ENCODE measurements around the gene RECQL. TPM values are rescaled to one million over a fixed set of nuclear protein-coding genes. Genes with fewer than 3 reads are reported as not detected.
"Not testable (repeated sequence)": the region's sequence is repeated elsewhere in the genome, so short reads cannot be mapped to it uniquely, and the experiment has no call there.

RECQL gene
- polyA plus RNA-seq, 1 donor from 2014 or later = 64.3 TPM

GRCh38 chr12:21472197-21472823 lies 29.1 kb downstream of the RECQL start:
- H3K4me3 Mint-ChIP-seq = peak overlapping the region in 1 of 4 donors; percentile 54
- H3K4me1 Mint-ChIP-seq = no peaks in the 10 kb centered on the region
- no peaks in the 10 kb centered on the region for H3K36me3 Mint-ChIP-seq
- H3K27ac Mint-ChIP-seq = no peak overlapping the region
- H3K9me3 Mint-ChIP-seq = peaks cover 0 to 5% (median 0%) of the 10 kb centered on the region in 3 donors
- no peaks in the 10 kb centered on the region for H3K27me3 Mint-ChIP-seq

GRCh38 chr12:21471294-21471693 lies 30.1 kb downstream of the RECQL start:
- Mint-ChIP-seq H3K9me3 (peaks cover 0 to 5% (median 0%) of the 10 kb centered on the region in 3 donors), H3K27me3 (no peaks in the 10 kb centered on the region), H3K27ac (no peak overlapping the region), H3K36me3 (no peaks in the 10 kb centered on the region), H3K4me1 (no peaks in the 10 kb centered on the region), H3K4me3 (no peak overlapping the region)

- not testable (repeated sequence) for H3K4me1 Mint-ChIP-seq, H3K9me3 Mint-ChIP-seq, H3K27me3 Mint-ChIP-seq, H3K4me3 Mint-ChIP-seq, H3K36me3 Mint-ChIP-seq
- H3K27ac Mint-ChIP-seq = peak overlapping the region in 1 of 3 donors; percentile 80
Observed at GRCh38 chr12:21467334-21467733, 34.1 kb downstream of the RECQL start.

- Mint-ChIP-seq H3K9me3 (peaks cover 0 to 3% (median 3%) of the 10 kb centered on the region in 3 donors), H3K4me3 (no peak overlapping the region), H3K36me3 (peaks cover 11% of the 10 kb centered on the region), H3K27ac (no peak overlapping the region), H3K27me3 (no peaks in the 10 kb centered on the region), H3K4me1 (no peaks in the 10 kb centered on the region)
Observed at GRCh38 chr12:21459474-21459873, 42.0 kb downstream of the RECQL start.

- no peak overlapping the region for H3K27ac Mint-ChIP-seq
- no peaks in the 10 kb centered on the region for H3K9me3 Mint-ChIP-seq
- no peak overlapping the region for H3K4me3 Mint-ChIP-seq
Observed at GRCh38 chr12:21456291-21456780, 45.1 kb downstream of the RECQL start.

GRCh38 chr12:21453312-21453852 lies 48.1 kb downstream of the RECQL start:
- peaks cover 10% of the 10 kb centered on the region for H3K36me3 Mint-ChIP-seq
- H3K4me1 Mint-ChIP-seq = peaks cover 0 to 8% (median 7%) of the 10 kb centered on the region in 3 donors
- H3K4me3 Mint-ChIP-seq = no peak overlapping the region

More at GRCh38 chr12:21456291-21456780, 45.1 kb downstream of the RECQL start:
- Mint-ChIP-seq H3K4me1 (peaks cover 0 to 7% (median 5%) of the 10 kb centered on the region in 3 donors), H3K36me3 (peaks cover 9% of the 10 kb centered on the region), H3K27me3 (no peaks in the 10 kb centered on the region)

GRCh38 chr12:21451529-21451928 lies 49.9 kb downstream of the RECQL start:
- Mint-ChIP-seq H3K36me3 (peaks cover 6% of the 10 kb centered on the region), H3K27me3 (no peaks in the 10 kb centered on the region), H3K27ac (no peak overlapping the region), H3K4me3 (no peak overlapping the region), H3K9me3 (no peaks in the 10 kb centered on the region), H3K4me1 (peaks cover 0 to 8% (median 7%) of the 10 kb centered on the region in 3 donors)

More at GRCh38 chr12:21453312-21453852, 48.1 kb downstream of the RECQL start:
- H3K27me3 Mint-ChIP-seq = no peaks in the 10 kb centered on the region
- peak overlapping the region in 1 of 3 donors; percentile 20 for H3K27ac Mint-ChIP-seq
- H3K9me3 Mint-ChIP-seq = no peaks in the 10 kb centered on the region

- peaks cover 10% of the 10 kb centered on the region for H3K36me3 Mint-ChIP-seq
- peak overlapping the region in 1 of 3 donors; percentile 71 for H3K27ac Mint-ChIP-seq
- peaks cover 13 to 17% (median 14%) of the 10 kb centered on the region in 3 donors for H3K4me1 Mint-ChIP-seq
- H3K9me3 Mint-ChIP-seq = no peaks in the 10 kb centered on the region
- H3K4me3 Mint-ChIP-seq = no peak overlapping the region
- no peaks in the 10 kb centered on the region for H3K27me3 Mint-ChIP-seq
Observed at GRCh38 chr12:21444193-21445146, 57.0 kb downstream of the RECQL start.

- Mint-ChIP-seq H3K4me1 (peaks cover 26 to 33% (median 31%) of the 10 kb centered on the region in 3 donors), H3K36me3 (peaks cover 6% of the 10 kb centered on the region), H3K4me3 (peak overlapping the region; percentile 98 to 100 (median 99)), H3K27ac (peak overlapping the region in 1 of 3 donors; percentile 96), H3K9me3 (no peaks in the 10 kb centered on the region), H3K27me3 (no peaks in the 10 kb centered on the region)
Observed at GRCh38 chr12:21439347-21439746, 62.1 kb downstream of the RECQL start.

GRCh38 chr12:21438643-21439042 lies 62.8 kb downstream of the RECQL start:
- peak overlapping the region; percentile 98 to 100 (median 99) for H3K4me3 Mint-ChIP-seq
- H3K27me3 Mint-ChIP-seq = no peaks in the 10 kb centered on the region
- H3K4me1 Mint-ChIP-seq = peaks cover 26 to 33% (median 31%) of the 10 kb centered on the region in 3 donors
- no peaks in the 10 kb centered on the region for H3K9me3 Mint-ChIP-seq
- H3K36me3 Mint-ChIP-seq = peaks cover 6% of the 10 kb centered on the region
- H3K27ac Mint-ChIP-seq = peak overlapping the region; percentile 96 to 98 (median 97)

GRCh38 chr12:21434699-21435098 lies 66.7 kb downstream of the RECQL start:
- no peak overlapping the region for H3K27ac Mint-ChIP-seq
- H3K9me3 Mint-ChIP-seq = peaks cover 0 to 3% (median 0%) of the 10 kb centered on the region in 3 donors
- H3K4me1 Mint-ChIP-seq = peaks cover 18 to 28% (median 20%) of the 10 kb centered on the region in 3 donors
- peak overlapping the region in 1 of 4 donors; percentile 64 for H3K4me3 Mint-ChIP-seq
- H3K27me3 Mint-ChIP-seq = no peaks in the 10 kb centered on the region
- H3K36me3 Mint-ChIP-seq = peaks cover 6% of the 10 kb centered on the region

- Mint-ChIP-seq H3K4me1 (peaks cover 7 to 16% (median 10%) of the 10 kb centered on the region in 3 donors), H3K36me3 (no peaks in the 10 kb centered on the region), H3K27me3 (no peaks in the 10 kb centered on the region), H3K27ac (no peak overlapping the region), H3K4me3 (no peak overlapping the region), H3K9me3 (peaks cover 0 to 3% (median 0%) of the 10 kb centered on the region in 3 donors)
Observed at GRCh38 chr12:21433525-21433924, 67.9 kb downstream of the RECQL start.

- peaks cover 0 to 3% (median 2%) of the 10 kb centered on the region in 3 donors for H3K9me3 Mint-ChIP-seq
- H3K27ac Mint-ChIP-seq = no peak overlapping the region
- H3K27me3 Mint-ChIP-seq = no peaks in the 10 kb centered on the region
- H3K4me3 Mint-ChIP-seq = no peak overlapping the region
- H3K4me1 Mint-ChIP-seq = no peaks in the 10 kb centered on the region
- H3K36me3 Mint-ChIP-seq = no peaks in the 10 kb centered on the region
Observed at GRCh38 chr12:21429994-21430393, 71.4 kb downstream of the RECQL start.

- Mint-ChIP-seq H3K36me3 (no peaks in the 10 kb centered on the region), H3K9me3 (peaks cover 0 to 3% (median 2%) of the 10 kb centered on the region in 3 donors), H3K27ac (no peak overlapping the region), H3K27me3 (no peaks in the 10 kb centered on the region), H3K4me1 (no peaks in the 10 kb centered on the region), H3K4me3 (no peak overlapping the region)
Observed at GRCh38 chr12:21428241-21428640, 73.2 kb downstream of the RECQL start.

Data from IgD-negative memory B cell (primary cell).